Measurements from ENCODE around the gene TMEM271. TPM values are rescaled to one million over a fixed set of nuclear protein-coding genes. Genes with fewer than 3 reads are reported as not detected.
"Not testable (repeated sequence)": the region's sequence is repeated elsewhere in the genome, so short reads cannot be mapped to it uniquely, and the experiment has no call there.

Gene TMEM271
- total RNA-seq, 1 donor from 2014 or later = not detected

GRCh38 chr4:568351-568652 is 7.8 kb downstream of the TMEM271 start:
- DNase-seq (no peak), ATAC-seq (no peak)
- intact Hi-C loops (cut with micrococcal nuclease) = no loop called here

DNA sequence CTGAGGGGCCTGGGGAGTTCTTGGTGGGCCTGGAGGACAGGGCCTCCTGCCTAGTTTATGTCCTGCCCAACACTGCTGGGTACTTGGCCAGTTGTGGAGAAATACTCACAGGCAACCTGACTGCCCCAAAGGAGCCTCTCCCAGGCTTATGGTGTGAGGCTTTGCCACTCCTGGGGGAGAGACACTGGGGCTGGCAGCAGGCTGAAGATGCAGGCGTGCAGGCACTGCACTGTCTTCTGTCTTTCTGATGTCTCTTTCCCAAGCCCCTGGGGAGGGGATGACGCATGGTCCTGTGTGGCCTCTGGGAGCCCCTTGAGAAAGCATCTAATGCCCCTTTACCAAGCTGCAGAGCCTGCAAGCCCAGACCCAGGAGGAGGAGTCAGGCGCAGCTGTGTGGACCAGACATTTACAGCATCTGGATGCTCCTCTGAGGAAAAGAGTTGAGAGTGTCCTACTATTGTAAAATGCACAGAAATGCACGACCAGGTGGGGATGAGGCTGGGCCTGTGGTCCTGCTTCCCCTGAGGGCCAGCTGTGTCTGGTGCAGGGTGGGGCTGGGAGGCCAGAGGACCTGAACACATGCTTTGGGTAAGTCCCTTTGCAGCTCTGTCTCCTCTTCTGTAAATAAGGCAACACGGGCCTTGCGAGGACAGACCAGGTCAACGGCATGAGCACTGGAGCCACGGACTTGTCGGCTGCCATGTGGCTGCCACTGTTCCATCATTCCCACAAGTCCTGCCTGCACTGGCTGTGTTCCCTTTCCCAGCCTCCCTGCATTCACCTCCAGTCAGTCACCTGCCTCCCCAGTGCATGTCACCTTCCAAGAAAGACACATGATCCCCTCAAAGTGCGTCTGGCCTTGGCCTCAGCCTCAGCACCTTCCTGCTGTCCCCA is 8.4 kb downstream of the TMEM271 start:
- ATAC-seq (no peak), DNase-seq (no peak)
- intact Hi-C loops (cut with micrococcal nuclease) = no loop called here

- DNase-seq (no peak), ATAC-seq (no peak)
- intact Hi-C loops (cut with micrococcal nuclease) = no loop called here
Measured at GRCh38 chr4:566508-567295, 9.4 kb downstream of the TMEM271 start.

DNA sequence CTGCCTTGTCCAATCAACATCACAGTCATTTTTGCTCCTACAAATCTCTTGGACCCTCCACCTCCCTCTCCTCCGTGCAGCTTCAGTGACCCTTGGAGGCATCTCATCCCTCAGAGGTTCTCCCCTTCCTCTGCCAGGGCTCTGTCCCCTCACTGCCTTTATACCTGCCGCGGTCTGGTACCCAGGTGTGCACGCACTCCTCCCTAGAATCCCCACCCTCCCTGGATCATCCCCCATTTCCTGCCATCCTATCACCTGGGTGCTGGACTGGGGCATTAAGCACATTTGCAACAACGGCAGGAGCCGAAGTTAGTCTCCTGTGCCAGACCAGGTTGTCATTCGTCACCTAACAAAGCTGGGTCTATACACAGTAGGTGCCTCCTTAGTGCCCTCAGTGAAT is 10.1 kb downstream of the TMEM271 start:
- ATAC-seq (no peak), DNase-seq (no peak)
- intact Hi-C loops (cut with micrococcal nuclease) = no loop called here

DNA sequence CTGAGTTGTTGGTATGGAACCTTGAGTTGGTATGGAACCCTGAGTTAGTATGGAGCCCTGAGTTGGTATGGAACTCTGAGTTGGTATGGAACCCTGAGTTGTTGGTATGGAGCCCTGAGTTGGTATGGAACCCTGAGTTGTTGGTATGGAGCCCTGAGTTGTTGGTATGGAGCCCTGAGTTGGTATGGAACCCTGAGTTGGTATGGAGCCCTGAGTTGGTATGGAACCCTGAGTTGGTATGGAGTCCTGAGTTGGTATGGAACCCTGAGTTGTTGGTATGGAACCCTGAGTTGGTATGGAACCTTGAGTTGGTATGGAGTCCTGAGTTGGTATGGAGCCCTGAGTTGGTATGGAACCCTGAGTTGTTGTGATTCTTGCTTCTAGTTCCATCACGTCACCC is 10.5 kb downstream of the TMEM271 start:
- intact Hi-C loops (cut with micrococcal nuclease); ATAC-seq; DNase-seq: not testable (repeated sequence)

DNA sequence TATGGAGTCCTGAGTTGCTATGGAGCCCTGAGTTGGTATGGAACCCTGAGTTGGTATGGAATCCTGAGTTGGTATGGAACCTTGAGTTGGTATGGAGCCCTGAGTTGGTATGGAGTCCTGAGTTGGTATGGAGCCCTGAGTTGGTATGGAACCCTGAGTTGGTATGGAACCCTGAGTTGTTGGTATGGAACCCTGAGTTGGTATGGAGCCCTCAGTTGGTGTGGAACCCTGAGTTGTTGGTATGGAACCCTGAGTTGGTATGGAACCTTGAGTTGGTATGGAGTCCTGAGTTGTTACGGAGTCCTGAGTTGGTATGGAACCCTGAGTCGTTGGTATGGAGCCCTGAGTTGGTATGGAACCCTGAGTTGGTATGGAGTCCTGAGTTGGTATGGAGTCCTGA is 13.6 kb downstream of the TMEM271 start:
- intact Hi-C loops (cut with micrococcal nuclease) = not testable (repeated sequence)

GRCh38 chr4:561426-561825 is 14.7 kb downstream of the TMEM271 start:
- DNase-seq (no peak), ATAC-seq (no peak)
- intact Hi-C loops (cut with micrococcal nuclease) = no loop called here

More for the DNA sequence above, 13.6 kb downstream of the TMEM271 start:
- not testable (repeated sequence) for ATAC-seq, DNase-seq

GRCh38 chr4:560731-561291 is 15.3 kb downstream of the TMEM271 start:
- intact Hi-C loops (cut with micrococcal nuclease) = no loop called here
- no peak for ATAC-seq
- no peak for DNase-seq

GRCh38 chr4:560061-560460 is 16.0 kb downstream of the TMEM271 start:
- no peak for DNase-seq
- intact Hi-C loops (cut with micrococcal nuclease) = no loop called here
- no peak for ATAC-seq

- DNase-seq (no peak), ATAC-seq (no peak)
- intact Hi-C loops (cut with micrococcal nuclease) = no loop called here
Measured at GRCh38 chr4:555566-556275, 20.4 kb downstream of the TMEM271 start.

DNA sequence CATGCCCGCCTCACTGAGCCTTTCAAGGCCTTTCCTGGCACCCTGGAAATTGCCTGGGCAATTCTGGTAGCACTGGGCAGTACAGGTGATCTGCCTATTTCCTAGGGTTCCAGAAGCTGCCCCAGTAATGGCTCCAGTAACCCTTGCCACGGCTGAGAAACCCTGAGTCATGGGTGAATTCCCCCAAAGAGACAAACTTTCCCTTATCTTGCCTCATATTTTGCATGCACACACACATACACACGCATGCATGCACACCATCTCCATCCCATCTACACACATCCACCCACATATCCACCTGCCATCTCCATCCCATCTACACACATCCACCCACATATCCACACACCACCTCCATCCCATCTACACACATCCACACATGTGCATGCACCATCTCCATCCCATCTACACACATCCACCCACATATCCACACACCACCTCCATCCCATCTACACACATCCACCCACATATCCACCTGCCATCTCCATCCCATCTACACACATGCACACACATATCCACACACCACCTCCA is 21.2 kb downstream of the TMEM271 start:
- DNase-seq; ATAC-seq; intact Hi-C loops (cut with micrococcal nuclease): not testable (repeated sequence)

- ATAC-seq = no peak
- intact Hi-C loops (cut with micrococcal nuclease) = no loop called here
- no peak for DNase-seq
Measured at GRCh38 chr4:552019-552418, 24.1 kb downstream of the TMEM271 start.

DNA sequence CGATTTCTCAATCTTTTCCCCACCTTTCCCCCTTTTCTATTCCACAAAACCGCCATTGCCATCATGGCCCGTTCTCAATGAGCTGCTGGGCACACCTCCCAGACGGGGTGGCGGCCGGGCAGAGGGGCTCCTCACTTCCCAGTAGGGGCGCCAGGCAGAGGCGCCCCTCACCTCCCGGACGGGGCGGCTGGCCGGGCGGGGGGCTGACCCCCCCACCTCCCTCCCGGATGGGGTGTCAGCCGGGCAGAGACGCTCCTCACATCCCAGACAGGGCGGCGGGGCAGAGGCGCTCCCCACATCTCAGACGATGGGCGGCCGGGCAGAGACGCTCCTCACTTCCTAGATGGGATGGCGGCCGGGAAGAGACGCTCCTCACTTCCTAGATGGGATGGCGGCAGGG is 25.8 kb downstream of the TMEM271 start:
- intact Hi-C loops (cut with micrococcal nuclease); DNase-seq; ATAC-seq: not testable (repeated sequence)

DNA sequence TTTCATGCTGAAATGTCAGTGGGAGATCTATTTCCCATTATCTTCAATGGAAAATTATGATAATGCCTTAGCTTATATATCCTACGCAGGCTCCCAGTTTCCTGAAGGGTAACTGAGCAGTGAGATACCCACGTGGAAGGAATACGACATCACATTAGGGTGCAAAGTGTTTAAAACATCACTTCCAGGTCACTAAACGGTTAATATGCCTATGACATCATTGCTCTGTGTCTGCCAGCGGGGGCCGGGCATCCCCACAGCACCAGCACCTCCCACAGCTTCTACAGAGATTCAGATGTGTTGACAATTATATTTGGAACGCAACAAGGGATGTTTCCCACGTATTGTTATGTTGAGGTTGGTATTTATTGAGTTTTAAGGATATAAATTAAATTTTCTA is 27.1 kb downstream of the TMEM271 start:
- ATAC-seq = no peak
- intact Hi-C loops (cut with micrococcal nuclease) = no loop called here
- no peak for DNase-seq

DNA sequence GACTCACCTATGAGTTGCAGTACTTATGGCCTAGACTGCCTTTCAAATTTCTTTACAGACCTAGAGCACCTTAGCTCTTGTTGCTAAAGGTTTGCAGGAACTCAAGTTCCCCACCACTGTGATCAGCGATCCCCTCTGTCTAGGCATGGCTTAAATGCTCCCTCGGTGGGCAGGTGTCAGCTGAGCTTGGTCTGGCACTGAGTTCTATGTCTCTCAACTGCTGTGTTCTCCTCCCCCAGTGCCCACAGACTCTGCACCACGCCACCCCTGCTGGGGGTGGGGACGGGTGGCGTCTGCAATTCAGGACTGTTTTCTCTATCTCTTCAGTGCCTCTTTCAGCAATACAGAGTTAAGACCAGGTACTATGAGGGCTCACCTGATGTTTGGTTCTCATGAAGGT is 30.5 kb downstream of the TMEM271 start:
- DNase-seq (no peak), ATAC-seq (no peak)
- intact Hi-C loops (cut with micrococcal nuclease) = no loop called here

GRCh38 chr4:544386-545105 is 31.5 kb downstream of the TMEM271 start:
- ATAC-seq (no peak), DNase-seq (no peak)
- intact Hi-C loops (cut with micrococcal nuclease) = no loop called here

DNA sequence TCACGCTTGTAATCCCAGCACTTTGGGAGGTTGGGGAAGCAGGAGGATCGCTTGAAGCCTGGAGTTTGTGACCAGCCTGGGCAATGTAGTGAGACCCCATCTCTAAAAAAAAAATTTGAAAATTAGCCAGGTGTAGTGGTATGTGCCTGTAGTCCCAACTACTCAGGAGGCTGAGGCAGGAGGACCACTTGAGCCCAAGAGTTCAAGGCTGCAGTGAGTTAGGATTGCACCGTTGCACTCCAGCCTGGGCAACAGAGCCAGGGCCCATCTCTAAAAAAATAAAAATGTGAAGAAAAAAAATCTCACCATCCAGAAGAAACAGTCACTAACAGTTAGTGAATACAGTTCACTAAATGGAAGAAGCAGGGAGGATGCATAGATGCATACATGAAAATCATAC is 34.8 kb downstream of the TMEM271 start:
- DNase-seq = no peak
- intact Hi-C loops (cut with micrococcal nuclease) = no loop called here
- ATAC-seq = no peak

DNA sequence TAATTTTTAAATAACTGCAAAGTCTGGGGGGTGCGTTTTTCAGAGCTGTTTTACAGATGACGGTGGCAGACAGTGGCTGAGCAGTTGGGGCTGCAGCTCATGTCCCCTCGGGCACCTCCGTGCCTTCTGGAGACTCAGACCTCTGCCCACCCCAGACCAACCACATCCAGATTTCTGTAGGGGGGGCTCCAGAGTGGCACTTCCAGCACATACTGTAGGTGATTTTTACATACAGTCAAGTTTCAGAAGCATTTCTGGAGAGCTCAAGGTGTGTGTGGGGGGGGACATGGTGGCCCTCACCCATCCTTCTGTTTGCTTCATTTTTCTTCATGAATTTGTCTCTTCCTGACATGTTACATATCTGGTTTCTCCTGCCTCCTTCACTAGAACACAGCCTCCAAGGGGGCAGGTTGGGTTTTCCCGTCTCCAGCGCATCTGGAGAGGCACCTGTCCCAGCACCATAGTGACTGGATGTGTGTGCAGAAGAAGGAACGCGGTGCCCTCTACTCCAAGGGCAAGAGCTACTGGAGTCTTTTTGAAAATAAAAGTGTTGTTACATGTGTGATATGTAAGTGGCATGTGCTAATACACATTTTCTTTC is 37.5 kb downstream of the TMEM271 start:
- no peak for ATAC-seq
- DNase-seq = no peak
- intact Hi-C loops (cut with micrococcal nuclease) = no loop called here

Measured in left ventricle myocardium superior (tissue), 1 donor.